GM18508 (cell line): ENCODE data around the gene TMEM121B.

ENCODE experiments used
- ATAC-seq: cut with Tn5 transposase; IDR thresholded peaks from one replicate; pipeline ENCODE4 v1.9.1; 2021; ENCODE audit warnings: moderate number of reproducible peaks; ENCODE audit not compliant: insufficient read depth, unreplicated experiment

The TMEM121B gene

DNA sequence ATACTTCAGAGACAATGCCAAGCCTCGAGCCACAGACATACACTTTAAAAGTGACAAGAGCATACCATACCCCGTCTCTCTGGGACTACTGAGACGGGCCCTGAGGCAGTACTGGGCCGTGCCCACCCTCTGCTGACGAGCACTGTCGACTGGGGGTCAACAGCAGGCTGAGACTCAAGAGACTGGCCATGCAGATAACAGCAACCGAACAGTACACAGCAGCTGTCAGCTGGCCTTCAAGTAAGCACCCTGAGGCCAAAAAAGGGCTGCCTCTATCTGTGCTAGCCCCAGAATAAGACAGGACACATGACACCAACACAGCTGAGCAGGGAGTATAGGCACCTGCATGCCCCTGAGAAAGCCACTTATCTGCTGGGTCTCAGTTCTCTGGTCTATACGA is 18.9 kb upstream of the TMEM121B start:
- no peak for ATAC-seq

DNA sequence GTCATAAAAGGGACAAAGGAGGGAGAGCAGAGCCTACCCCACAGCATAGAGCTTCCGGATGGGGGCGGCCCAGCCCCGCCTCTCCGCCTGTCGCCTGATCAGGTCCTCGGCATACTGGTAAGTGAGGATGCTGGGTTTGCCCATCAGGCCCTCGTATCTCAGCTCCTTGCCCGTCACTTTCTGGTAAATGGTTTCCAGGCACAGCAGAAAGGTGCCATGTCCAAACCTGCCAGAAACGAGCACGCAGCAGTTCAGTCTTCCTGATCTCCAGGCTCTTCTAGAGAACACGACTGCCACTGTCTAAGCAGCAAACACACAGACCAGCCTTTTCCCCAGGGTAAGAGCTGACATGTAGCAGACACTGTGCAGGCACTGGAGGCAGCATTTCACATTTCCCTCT is 17.4 kb upstream of the TMEM121B start:
- ATAC-seq, result no peak

DNA sequence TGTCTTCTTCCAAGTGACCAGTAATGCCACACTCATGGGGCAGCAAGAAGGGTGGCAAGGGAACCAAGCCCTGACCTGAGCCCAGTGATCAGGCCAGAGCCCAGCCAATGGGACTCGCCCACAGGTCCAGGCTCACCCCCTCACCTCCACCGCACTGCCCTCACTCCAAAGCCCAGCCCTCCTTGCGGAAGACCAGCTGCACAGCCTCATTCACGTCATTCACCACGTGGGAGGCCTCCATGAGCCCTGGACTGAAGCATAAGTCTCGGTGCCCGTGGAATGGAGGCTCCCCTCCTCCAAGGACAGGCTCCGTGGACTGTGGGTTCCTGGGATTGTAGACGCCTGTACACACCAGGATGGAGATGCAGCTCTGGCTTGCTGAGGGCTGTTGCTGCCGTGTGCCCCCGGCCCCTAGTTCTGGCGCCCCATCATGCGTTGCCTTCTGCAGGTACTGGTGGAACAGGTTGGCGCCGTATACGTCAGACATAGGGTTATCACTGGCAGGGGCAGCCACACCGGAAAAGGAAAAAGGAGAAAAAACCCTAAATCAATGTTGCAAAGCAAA is 16.8 kb upstream of the TMEM121B start:
- ATAC-seq, result no peak

DNA sequence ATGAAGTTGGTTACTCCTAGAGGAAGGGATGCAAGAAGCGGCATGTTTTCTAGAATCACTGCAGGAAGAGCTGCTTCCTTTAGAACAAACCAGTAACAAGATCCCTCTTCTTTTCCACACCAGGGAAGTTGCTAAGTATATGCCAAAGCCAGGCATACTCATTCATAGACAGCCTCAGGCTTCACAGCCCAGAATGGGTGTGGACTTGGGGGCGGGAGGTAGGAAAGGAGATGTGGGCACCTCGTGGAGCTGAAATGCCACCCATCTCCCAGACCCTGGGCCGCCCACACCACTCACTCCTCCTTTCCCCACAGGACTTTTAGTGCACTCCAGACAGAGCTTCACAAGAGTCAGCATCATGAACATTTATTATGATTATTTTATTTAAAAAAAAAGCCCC is 16.0 kb upstream of the TMEM121B start:
- no peak for ATAC-seq

DNA sequence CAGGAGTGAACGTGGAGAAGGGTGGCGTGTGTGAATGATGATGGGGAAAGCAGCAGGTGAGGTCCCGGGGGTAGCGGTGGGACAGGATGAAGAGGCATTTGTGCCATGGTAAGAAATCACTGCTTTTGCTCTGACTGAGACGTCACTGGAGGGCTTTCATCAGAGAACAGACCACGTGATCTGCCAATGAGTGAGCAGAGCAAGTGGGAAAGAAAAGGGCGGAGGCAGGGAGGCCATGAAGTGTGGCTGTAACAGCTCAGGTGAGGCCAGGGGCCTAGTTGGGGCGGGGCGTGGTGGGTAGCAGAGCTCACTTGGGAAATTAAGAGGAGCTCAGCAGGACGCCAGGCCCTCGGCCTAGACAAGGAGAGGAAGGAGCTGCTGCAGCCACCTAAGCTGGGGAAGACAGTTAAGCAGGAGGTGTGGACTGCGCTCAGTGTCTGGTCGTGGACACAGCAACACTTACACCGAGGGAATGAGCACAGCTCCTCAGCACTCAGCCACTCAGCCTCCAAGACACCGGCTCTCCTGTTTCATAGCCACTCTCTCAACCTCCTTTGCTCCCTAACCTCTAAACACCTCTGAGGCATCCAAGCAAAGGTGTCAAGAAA is 14.1 kb upstream of the TMEM121B start:
- no peak for ATAC-seq

DNA sequence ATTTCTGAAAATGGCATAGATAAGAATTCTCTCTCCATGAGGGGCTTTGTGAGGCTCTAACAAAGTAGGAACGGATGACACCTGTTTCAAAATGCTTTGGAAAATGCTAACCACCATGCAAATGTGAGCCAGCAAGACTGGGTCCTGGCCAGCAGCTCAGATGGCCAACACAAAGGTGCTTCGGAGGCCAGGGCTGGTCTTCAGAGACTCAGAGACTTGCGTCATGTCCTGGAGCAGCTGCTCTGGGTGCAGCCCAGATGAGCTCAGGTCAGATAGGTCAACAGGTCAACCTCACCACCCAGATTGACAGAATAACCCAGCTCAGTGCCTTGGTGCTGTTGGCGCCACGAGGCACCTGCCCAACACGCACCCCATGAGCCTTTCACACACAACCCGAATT is 12.0 kb upstream of the TMEM121B start:
- no peak for ATAC-seq

DNA sequence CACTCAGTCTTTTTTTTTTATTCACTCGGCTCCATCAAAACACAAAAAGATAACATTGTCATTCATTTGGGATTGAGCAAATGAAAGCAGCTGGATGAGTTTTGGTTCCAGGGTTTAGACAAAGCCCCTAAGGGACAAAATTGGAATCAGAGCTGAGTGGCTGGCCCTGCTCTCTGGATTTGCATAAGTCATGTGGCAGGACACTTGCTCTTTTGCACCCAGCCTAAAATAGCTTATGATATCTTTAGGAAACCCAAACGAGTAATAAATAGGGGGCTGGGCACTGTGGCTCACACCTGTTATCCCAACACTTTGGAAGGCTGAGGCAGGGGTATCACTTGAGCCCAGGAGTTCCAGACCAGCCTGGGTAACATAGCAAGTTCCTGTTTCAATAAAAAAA is 11.0 kb upstream of the TMEM121B start:
- no peak for ATAC-seq

DNA sequence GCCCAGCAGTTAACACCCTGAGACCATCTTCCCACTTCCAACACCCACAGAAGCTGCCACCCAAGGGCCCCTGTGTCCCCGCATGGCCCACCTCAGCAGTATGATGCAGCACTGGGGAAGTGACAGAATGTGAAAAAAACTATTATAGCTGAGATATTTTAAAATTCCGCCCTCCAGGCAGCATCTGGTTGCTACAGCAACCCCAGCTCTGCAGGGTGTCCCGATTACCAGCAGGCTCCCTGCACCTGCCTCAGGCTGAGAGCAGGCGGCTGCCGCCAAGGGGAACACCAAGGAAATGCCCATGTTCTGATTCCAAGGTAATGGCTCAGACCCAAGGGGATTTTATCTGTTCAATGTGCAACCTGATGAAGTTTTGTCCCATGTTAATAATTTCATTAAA is 10.5 kb upstream of the TMEM121B start:
- no peak for ATAC-seq

DNA sequence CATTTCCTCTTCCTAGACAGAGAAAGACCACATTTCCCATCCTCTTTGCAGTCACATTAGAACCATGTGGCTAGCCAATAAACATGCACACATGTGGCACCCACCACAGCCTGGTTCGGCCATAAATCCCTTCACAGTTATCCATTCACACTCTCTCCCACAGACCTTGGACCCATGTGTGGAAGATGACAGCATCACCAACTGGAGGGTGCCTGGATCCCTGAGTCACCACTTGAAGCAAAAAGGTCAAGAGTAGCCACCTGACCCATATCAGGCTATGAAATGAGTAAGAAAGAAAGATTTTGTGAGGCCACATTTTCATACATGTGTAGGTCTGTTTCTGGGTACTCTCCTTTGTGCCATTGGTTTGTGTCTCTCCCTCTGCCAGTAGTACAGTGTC is 9.0 kb upstream of the TMEM121B start:
- no peak for ATAC-seq

DNA sequence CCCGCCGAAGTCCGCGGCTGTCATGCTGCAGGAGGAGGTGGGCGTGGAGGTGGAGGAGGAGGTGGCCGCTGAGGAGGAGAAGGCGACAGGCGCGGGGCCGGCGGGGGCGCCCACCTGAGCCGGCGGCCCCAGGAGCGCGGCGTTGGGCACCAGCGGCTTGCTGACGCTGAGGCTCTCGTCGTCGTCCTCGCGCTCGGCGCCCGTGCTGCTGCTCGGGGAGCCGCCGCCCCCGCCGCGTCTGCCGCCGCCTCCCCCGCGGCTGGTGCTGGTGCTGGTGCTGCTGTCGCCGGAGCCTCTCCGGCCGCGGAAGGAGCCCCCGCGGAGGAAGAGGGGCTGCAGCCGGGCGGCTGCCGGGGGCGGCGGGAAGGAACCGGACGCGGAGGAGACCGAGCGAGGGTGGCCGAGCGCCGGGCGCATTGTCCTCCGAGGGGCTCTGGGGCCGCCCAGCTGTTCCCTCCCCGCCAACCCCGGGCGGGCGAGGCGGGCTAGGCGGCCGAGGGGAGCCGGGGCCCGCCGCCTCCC is 388 bp downstream of the TMEM121B start:
- no peak for ATAC-seq

DNA sequence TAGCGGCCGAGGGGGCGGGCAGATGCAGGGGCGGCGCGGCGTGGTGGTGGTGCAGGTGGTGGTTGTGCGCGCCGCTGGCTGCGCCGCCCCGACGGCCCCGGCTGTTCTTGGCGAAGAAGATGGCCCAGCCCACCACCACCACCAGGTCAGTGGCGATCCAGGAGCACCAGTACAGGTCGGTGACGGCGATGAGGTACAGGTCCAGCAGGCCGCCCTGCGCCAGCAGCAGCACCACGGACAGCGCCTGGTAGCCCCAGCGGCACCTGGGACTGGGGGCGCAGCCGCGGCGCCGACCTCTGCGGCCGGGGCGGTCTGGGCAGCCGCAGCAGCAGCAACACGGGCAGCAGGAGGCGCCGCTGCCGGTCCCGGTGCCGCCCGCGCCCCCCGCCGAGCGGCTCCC is 879 bp downstream of the TMEM121B start:
- ATAC-seq, result no peak

DNA sequence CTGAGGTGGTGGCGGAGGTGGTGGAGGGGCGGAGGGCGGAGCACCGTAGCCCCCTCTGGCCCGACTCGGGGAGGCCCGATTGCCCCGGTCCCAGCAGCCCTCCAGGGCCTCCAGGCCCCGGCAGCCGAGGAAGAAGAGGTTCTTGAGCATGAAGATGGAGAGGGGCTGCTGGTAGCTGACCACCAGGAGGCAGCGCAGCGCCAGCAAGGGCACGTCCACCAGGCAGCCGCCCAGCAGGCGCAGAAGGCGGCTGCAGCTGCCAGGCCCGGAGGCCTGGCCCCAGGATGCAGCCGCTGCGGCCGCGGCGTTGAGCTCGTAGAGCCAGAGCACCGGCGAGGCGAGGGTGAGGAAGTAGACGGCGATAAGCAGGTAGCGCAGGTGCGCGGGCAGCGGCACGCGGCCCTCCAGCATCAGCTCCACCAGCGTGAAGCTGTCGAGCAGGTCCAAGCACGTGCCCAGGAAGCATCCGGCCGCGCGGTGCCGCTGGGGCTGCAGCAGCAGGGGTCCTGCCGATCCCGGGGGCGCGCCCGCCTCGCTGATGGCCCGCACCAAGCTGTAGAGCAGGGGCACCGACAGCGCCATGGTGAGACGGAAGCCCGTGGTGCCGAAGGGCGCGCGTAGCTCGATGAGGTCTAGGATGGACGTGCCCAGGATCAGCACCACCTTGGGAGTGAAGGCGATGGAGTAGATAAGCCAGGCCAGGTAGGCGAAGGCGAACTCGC is 1.5 kb downstream of the TMEM121B start:
- ATAC-seq, result no peak

DNA sequence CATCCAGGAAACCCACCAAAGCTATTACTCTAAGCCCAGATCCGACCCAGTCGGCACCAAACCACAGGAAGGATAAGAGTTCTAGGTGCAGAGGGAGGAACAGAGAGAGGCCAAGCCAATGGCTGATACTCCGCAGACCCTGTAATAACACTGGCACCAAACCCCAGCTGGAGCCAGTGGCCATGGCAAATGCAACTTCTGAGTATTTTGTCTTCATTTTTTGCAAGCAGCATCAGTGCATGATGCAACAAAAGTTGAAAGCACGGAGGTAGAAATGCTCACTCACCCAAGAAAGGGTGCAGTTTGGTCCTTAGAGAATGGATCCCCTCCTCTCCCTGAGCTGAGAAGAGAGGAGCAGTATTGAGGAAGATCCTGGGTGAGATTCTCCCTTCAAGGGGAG is 2.8 kb downstream of the TMEM121B start:
- ATAC-seq, result no peak

DNA sequence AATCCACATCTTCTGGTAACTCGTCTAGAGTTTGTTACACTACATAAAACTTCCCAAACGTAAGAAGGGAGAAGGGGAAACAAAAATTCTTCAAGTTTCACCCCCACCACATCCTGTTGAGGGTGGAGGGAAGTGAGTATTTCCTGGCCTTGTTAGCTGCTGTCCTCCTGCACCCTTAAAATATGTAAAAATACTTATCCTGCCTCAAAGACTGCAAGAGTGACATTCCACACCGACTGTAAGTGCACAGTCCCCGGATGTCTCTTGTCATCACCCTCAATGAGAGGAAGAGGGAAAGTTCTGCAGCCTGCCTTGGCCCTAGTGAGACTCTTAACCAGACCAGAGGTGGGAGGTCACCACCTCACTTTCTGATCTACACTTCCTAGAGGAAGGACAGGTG is 3.3 kb downstream of the TMEM121B start:
- no peak for ATAC-seq

DNA sequence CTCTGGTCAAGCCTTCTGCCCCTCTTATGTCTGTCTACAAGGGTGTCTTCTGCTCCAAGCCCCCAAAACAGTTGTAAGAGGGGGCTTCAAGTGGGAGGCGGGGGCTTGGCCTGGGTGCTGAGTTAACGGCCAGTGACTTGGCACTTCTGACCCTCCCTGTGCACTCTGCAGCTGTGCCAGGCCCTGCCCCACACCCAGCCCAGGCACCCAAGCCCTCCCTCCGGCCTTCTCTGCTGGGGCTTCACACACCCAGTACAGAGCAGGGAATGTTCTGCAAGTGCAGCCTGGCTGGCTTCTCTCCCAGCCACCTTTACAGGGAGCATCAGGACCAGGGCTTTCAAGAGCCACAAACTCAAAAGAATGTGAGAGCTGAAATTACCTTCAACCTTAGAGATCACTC is 3.8 kb downstream of the TMEM121B start:
- ATAC-seq, result no peak

DNA sequence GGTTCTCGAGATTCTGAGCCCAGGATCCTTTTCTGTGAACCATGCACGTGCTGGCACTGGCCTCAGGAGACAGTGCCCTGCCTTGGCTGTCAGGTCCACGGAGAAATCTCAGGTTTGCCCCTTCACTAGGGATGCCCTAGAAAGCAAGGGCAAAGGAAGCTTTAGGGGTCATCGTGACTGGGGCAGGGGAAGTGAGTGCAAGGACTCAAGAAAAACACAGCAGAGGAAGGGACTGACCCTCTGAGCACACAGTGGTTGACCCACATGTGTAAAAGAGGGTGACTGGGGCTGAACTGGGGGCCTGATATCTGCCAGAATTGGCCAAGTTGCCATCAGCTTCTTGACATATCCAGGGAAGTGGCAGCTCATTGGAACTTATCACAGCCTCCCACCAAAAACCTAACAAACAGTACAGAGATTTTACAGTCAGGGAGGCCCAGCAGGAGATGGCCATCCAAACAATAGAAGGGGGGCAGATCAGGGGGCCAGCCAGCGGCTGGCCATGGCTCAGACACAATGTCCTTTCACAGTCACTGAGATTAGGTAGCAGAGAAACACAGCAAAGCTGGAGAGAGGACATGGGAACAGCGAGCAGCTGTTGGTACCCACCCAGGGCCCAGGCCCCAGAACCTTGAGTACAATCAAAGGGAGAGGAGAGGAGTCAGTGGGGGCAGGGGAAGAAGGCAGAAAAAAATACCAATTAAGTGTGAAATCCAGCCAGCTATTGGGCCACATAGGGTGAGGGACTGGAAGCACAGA is 4.4 kb downstream of the TMEM121B start:
- no peak for ATAC-seq

DNA sequence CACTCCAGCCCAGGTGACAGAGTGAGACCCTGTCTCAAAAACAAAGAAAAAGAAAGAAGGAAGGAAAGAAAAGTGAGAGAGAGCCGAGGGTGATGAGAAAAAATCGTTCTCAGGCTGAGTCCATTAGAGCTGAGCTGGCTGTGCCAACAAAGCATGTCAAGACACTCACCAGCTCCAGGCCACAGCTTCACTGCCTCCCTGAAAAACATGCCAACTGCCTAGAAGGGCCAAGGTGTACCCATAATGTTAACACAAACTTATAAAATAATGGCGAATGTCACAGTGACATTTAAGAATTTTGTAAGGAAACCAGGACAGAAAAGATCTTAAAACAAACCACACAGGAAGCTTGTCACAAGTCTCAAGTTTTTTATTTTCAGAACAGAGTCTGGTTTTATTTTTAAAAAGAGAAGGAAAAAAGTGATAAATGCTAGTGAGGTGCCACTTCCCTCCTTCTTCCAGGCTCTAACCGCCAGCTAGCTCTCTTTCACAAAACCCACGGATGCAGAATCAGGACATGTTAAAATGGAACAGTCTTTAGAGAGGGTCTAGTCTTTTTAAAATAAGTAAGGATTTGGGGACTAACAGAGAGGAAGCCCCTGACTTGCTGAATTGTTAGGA is 5.1 kb downstream of the TMEM121B start:
- ATAC-seq, result no peak

DNA sequence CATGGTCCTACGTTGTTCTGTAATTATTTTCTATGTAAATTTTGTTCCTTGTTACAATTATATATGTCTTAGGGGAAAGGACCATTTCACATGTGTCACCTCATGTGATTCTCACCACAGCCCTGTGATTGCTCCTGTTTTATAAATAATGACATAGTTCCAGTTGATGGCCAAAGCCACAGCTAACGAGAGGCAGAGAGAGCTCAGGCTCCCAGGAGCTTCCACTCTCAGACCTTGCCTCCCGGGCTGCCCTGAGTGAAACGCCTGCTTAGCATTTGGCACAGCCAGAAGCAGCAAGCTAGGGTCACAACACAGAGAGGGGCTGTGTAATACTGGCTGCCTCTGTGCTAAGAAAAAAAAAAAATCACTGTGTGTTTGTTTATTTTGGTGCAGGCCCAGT is 5.9 kb downstream of the TMEM121B start:
- no peak for ATAC-seq

DNA sequence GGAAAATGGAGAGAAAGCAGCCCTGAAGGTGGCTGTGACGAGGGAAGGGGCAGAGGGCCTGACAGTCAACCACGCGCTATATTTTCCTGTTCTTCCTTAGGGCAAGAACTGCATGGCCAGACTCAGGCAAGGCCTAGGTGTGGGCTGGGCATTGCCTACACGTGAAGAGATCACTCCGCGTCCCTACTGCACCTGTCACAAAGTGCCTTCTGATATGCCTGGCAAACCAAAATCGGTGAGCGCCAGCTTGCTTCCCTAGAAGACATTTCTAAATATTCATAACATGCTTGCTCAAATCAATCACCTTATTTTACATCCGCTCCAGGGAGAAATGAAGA is 6.3 kb downstream of the TMEM121B start:
- no peak for ATAC-seq

DNA sequence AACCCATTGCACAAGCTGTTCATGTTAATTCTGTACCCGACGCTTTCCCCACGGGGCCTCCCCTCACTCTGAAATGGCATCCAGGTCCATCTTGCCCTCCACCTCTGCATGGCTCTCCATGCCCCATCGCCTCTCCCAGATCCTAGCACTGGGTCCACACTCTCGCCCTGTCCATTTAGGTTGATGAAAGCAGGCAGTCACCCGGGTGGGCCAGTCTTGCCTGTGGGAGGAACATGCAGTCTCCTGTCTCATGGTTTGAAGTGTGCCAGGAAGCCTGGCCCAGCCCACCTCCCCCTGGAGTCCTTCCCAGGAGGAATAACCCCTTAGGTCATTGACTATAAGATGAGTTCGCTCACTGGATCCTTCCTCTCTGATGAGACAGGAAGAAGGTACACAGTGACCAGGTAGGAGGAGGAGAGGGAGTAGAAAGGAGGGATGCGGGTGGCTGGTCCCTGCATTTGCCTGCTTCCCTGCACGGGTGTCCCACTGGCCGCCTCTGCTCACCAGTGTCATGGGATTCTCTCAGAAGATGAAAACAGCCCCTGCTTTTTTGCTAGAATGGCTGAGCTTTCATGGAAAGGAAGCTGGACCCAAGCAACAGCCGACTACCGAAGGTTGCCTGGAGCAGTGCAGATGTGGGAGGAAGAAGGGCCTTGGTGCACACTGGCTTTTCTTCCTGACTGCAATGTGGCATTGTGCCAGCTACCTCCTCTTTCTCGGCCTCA is 6.8 kb downstream of the TMEM121B start:
- ATAC-seq, result no peak
